Measurements from ENCODE around the gene IMMT.
A peak's percentile ranks its signal among the peaks of the same experiment; 100 is the strongest.
"Not testable (repeated sequence)": the region's sequence is repeated elsewhere in the genome, so short reads cannot be mapped to it uniquely, and the experiment has no call there.

IMMT gene

DNA sequence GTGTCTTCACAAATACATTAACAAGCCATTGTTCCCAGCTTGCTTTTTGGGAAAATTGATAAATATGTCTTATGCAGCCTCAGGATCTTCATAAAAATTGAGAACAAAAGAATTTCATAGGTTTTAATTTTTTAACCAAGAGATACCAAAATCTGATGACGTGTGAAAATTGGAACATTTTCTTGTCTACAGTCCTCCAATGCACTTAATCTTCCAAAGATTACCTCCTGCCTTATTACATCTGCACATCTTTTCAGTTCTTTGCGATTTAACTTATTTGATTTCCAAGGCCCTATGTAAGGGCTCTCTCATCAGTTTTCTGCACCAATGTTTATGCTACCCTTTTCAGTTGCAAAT is 7.1 kb upstream of the IMMT start:
- no peak overlapping the region for H3K9ac ChIP-seq (ENCODE audit: low read length in 5 of 5)
- H3K27me3 ChIP-seq (ENCODE audit: control insufficient read depth in 5 of 5, insufficient read depth in 4 of 5, low read length in 5 of 5) = no peaks in the 10 kb centered on the region
- peaks cover 5 to 14% (median 12%) of the 10 kb centered on the region in 5 donors for H3K36me3 ChIP-seq (ENCODE audit: control insufficient read depth in 5 of 5, insufficient read depth in 5 of 5, low read length in 5 of 5)
- H3K4me1 ChIP-seq (ENCODE audit: control insufficient read depth in 5 of 5, insufficient read depth in 5 of 5, low read length in 5 of 5) = peaks cover 0 to 20% (median 17%) of the 10 kb centered on the region in 5 donors
- H3K4me3 ChIP-seq (ENCODE audit: low read depth in 1 of 5, low read length in 5 of 5) = no peak overlapping the region
- H3K9me3 ChIP-seq (ENCODE audit: control insufficient read depth in 5 of 5, low read length in 5 of 5) = no peaks in the 10 kb centered on the region
- no peak overlapping the region for H3K27ac ChIP-seq (ENCODE audit: low read depth, low read length)

- H3K27ac ChIP-seq (ENCODE audit: low read depth, low read length) = peak overlapping the region; percentile 0
- H3K4me1 ChIP-seq (ENCODE audit: control insufficient read depth in 5 of 5, insufficient read depth in 5 of 5, low read length in 5 of 5) = peaks cover 0 to 20% (median 17%) of the 10 kb centered on the region in 5 donors
- H3K9ac ChIP-seq (ENCODE audit: low read length in 5 of 5) = peak overlapping the region in 1 of 5 donors; percentile 38
- no peak overlapping the region for H3K4me3 ChIP-seq (ENCODE audit: low read depth in 1 of 5, low read length in 5 of 5)
- no peaks in the 10 kb centered on the region for H3K9me3 ChIP-seq (ENCODE audit: control insufficient read depth in 5 of 5, low read length in 5 of 5)
- no peaks in the 10 kb centered on the region for H3K27me3 ChIP-seq (ENCODE audit: control insufficient read depth in 5 of 5, insufficient read depth in 4 of 5, low read length in 5 of 5)
- H3K36me3 ChIP-seq (ENCODE audit: control insufficient read depth in 5 of 5, insufficient read depth in 5 of 5, low read length in 5 of 5) = peaks cover 2 to 9% (median 7%) of the 10 kb centered on the region in 5 donors
Measured at GRCh38 chr2:86201671-86202335, 6.5 kb upstream of the IMMT start.

DNA sequence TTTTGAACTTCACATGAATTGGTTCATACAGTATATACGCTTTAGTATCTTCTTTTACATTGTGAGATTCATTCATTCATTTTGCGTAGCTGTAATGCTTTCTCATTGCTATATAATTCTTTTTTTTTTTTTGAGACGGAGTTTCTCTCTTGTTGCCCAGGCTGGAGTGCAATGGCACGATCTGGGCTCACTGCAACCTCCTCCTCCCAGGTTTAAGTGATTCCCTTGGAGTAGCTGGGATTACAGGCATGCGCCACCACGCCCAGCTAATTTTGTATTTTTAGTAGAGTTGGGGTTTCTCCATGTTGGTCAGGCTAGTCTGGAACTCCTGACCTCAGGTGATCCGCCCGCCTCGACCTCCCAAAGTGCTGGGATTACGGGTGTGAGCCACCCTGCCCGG is 5.3 kb upstream of the IMMT start:
- Histone ChIP-seq H3K4me1 (ENCODE audit: control insufficient read depth in 5 of 5, insufficient read depth in 5 of 5, low read length in 5 of 5) (peaks cover 0 to 25% (median 24%) of the 10 kb centered on the region in 5 donors), H3K4me3 (ENCODE audit: low read depth in 1 of 5, low read length in 5 of 5) (peak overlapping the region in 1 of 5 donors; percentile 76), H3K9ac (ENCODE audit: low read length in 5 of 5) (peak overlapping the region in 1 of 5 donors; percentile 96)
- not testable (repeated sequence) for H3K9me3 ChIP-seq (ENCODE audit: control insufficient read depth in 5 of 5, low read length in 5 of 5); H3K36me3 ChIP-seq (ENCODE audit: control insufficient read depth in 5 of 5, insufficient read depth in 5 of 5, low read length in 5 of 5); H3K27me3 ChIP-seq (ENCODE audit: control insufficient read depth in 5 of 5, insufficient read depth in 4 of 5, low read length in 5 of 5); H3K27ac ChIP-seq (ENCODE audit: low read depth, low read length)

DNA sequence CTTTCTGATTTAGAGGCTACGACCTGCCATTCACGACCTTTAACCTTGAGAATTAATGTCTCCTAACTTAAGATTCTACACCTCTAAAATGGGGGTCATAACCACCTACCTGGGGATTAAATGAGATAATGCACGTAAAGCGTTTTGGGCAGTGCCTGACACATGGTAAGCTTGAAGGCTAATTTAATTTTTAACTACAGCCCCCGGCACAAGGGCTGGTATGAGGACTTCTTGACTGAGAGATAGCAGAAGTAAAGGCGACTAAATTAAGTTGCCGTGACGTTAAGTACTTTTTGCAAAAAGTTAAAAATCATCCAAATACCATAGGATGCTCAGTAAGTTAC is 4.5 kb upstream of the IMMT start:
- peaks cover 0 to 27% (median 25%) of the 10 kb centered on the region in 5 donors for H3K4me1 ChIP-seq (ENCODE audit: control insufficient read depth in 5 of 5, insufficient read depth in 5 of 5, low read length in 5 of 5)

DNA sequence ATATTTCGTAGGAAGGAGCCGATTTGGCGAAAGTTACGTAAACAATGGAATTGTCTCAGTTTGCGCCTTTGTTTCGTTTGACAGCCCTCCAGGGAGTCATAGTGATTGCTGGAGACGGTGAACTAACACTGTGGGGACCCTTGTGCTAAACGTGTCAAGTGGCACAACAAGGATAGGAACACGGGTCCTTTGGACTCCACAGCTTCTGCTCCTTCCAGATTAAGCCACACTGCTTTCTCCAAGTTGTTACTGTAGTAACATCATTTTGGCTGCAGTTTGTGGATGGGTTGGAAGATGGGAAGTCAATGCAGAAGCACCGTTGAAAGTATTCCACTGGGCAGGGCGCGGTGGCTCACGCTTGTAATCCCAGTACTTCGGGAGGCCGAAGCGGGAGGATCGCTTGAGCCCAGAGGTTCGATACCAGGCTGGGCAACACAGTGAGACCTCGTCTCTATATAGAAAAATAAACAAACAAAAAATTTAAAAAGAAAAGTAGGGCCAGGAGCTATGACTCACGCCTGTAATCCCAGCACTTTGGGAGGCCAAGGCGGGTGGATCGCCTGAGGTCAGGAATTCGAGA is 636 bp upstream of the IMMT start:
- Histone ChIP-seq H3K4me3 (ENCODE audit: low read depth in 1 of 5, low read length in 5 of 5) (peak overlapping the region; percentile 81 to 96 (median 94)), H3K27ac (ENCODE audit: low read depth, low read length) (peak overlapping the region; percentile 97), H3K36me3 (ENCODE audit: control insufficient read depth in 5 of 5, insufficient read depth in 5 of 5, low read length in 5 of 5) (peaks cover 0 to 3% (median 0%) of the 10 kb centered on the region in 5 donors), H3K9me3 (ENCODE audit: control insufficient read depth in 5 of 5, low read length in 5 of 5) (no peaks in the 10 kb centered on the region), H3K27me3 (ENCODE audit: control insufficient read depth in 5 of 5, insufficient read depth in 4 of 5, low read length in 5 of 5) (no peaks in the 10 kb centered on the region), H3K4me1 (ENCODE audit: control insufficient read depth in 5 of 5, insufficient read depth in 5 of 5, low read length in 5 of 5) (peaks cover 8 to 49% (median 45%) of the 10 kb centered on the region in 5 donors), H3K9ac (ENCODE audit: low read length in 5 of 5) (peak overlapping the region; percentile 10 to 92 (median 91))

More for the DNA sequence above, 4.5 kb upstream of the IMMT start:
- H3K36me3 ChIP-seq (ENCODE audit: control insufficient read depth in 5 of 5, insufficient read depth in 5 of 5, low read length in 5 of 5) = peaks cover 0 to 3% (median 0%) of the 10 kb centered on the region in 5 donors
- H3K4me3 ChIP-seq (ENCODE audit: low read depth in 1 of 5, low read length in 5 of 5) = peak overlapping the region; percentile 76 to 100 (median 99)
- peak overlapping the region; percentile 69 for H3K27ac ChIP-seq (ENCODE audit: low read depth, low read length)
- no peaks in the 10 kb centered on the region for H3K27me3 ChIP-seq (ENCODE audit: control insufficient read depth in 5 of 5, insufficient read depth in 4 of 5, low read length in 5 of 5)
- H3K9me3 ChIP-seq (ENCODE audit: control insufficient read depth in 5 of 5, low read length in 5 of 5) = no peaks in the 10 kb centered on the region
- peak overlapping the region; percentile 64 to 96 (median 93) for H3K9ac ChIP-seq (ENCODE audit: low read length in 5 of 5)

DNA sequence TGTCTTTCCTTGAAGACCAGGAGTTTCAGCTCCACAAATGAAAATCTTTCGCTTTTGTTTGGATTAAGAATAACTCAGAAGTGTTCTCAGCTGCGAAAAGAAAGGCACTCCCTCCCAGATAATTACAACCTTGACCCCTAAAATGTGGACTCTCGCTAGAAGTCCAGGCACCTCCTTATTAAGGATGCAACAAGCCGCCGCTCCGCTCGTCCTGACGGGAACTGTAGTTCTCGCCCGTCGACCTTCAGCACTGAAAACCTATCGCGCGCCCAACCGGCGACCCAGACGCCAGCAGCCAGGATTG is 559 bp downstream of the IMMT start:
- Histone ChIP-seq H3K27ac (ENCODE audit: low read depth, low read length) (peak overlapping the region; percentile 97), H3K4me1 (ENCODE audit: control insufficient read depth in 5 of 5, insufficient read depth in 5 of 5, low read length in 5 of 5) (peaks cover 8 to 44% (median 38%) of the 10 kb centered on the region in 5 donors), H3K4me3 (ENCODE audit: low read depth in 1 of 5, low read length in 5 of 5) (peak overlapping the region; percentile 81 to 95 (median 93)), H3K9me3 (ENCODE audit: control insufficient read depth in 5 of 5, low read length in 5 of 5) (no peaks in the 10 kb centered on the region), H3K27me3 (ENCODE audit: control insufficient read depth in 5 of 5, insufficient read depth in 4 of 5, low read length in 5 of 5) (no peaks in the 10 kb centered on the region), H3K9ac (ENCODE audit: low read length in 5 of 5) (peak overlapping the region in 4 of 5 donors; percentile 72 to 92 (median 83)), H3K36me3 (ENCODE audit: control insufficient read depth in 5 of 5, insufficient read depth in 5 of 5, low read length in 5 of 5) (peaks cover 0 to 7% (median 3%) of the 10 kb centered on the region in 5 donors)

- H3K4me1 ChIP-seq (ENCODE audit: control insufficient read depth in 5 of 5, insufficient read depth in 5 of 5, low read length in 5 of 5) = peaks cover 8 to 43% (median 34%) of the 10 kb centered on the region in 5 donors
- peaks cover 0 to 7% (median 3%) of the 10 kb centered on the region in 5 donors for H3K36me3 ChIP-seq (ENCODE audit: control insufficient read depth in 5 of 5, insufficient read depth in 5 of 5, low read length in 5 of 5)
- H3K4me3 ChIP-seq (ENCODE audit: low read depth in 1 of 5, low read length in 5 of 5) = peak overlapping the region; percentile 81 to 95 (median 93)
- H3K9ac ChIP-seq (ENCODE audit: low read length in 5 of 5) = peak overlapping the region in 3 of 5 donors; percentile 72 to 92 (median 79)
- H3K27me3 ChIP-seq (ENCODE audit: control insufficient read depth in 5 of 5, insufficient read depth in 4 of 5, low read length in 5 of 5) = no peaks in the 10 kb centered on the region
- peak overlapping the region; percentile 97 for H3K27ac ChIP-seq (ENCODE audit: low read depth, low read length)
- no peaks in the 10 kb centered on the region for H3K9me3 ChIP-seq (ENCODE audit: control insufficient read depth in 5 of 5, low read length in 5 of 5)
Measured at GRCh38 chr2:86193901-86194567, 1.2 kb downstream of the IMMT start.

GRCh38 chr2:86189782-86190416 is 5.4 kb downstream of the IMMT start:
- Histone ChIP-seq H3K27me3 (ENCODE audit: control insufficient read depth in 5 of 5, insufficient read depth in 4 of 5, low read length in 5 of 5) (no peaks in the 10 kb centered on the region), H3K4me3 (ENCODE audit: low read depth in 1 of 5, low read length in 5 of 5) (no peak overlapping the region), H3K9me3 (ENCODE audit: control insufficient read depth in 5 of 5, low read length in 5 of 5) (no peaks in the 10 kb centered on the region), H3K9ac (ENCODE audit: low read length in 5 of 5) (no peak overlapping the region), H3K27ac (ENCODE audit: low read depth, low read length) (no peak overlapping the region), H3K4me1 (ENCODE audit: control insufficient read depth in 5 of 5, insufficient read depth in 5 of 5, low read length in 5 of 5) (peaks cover 8 to 39% (median 38%) of the 10 kb centered on the region in 5 donors), H3K36me3 (ENCODE audit: control insufficient read depth in 5 of 5, insufficient read depth in 5 of 5, low read length in 5 of 5) (peaks cover 0 to 8% (median 3%) of the 10 kb centered on the region in 5 donors)

DNA sequence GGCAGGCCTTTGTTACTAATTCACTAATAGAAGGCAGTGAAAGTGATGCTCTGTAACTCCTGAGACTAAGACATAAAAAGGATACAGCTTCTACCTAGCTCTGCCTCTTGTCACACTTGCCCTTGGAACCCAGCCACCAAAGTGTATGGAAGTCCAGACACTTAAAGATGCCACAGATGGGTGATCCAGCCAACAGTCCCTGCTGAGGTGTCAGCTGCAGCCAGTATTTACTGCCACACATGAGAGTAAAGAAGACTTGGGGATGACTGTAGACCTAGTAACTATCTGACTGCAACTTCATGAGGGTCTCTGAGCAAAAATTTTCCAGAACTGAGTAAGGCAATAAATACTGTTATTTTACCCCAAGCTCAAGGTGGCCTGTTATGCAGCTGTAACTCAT is 8.8 kb downstream of the IMMT start:
- Histone ChIP-seq H3K9me3 (ENCODE audit: control insufficient read depth in 5 of 5, low read length in 5 of 5) (no peaks in the 10 kb centered on the region), H3K4me3 (ENCODE audit: low read depth in 1 of 5, low read length in 5 of 5) (no peak overlapping the region), H3K27me3 (ENCODE audit: control insufficient read depth in 5 of 5, insufficient read depth in 4 of 5, low read length in 5 of 5) (no peaks in the 10 kb centered on the region), H3K4me1 (ENCODE audit: control insufficient read depth in 5 of 5, insufficient read depth in 5 of 5, low read length in 5 of 5) (peaks cover 0 to 30% (median 27%) of the 10 kb centered on the region in 5 donors), H3K9ac (ENCODE audit: low read length in 5 of 5) (peak overlapping the region in 1 of 5 donors; percentile 23), H3K36me3 (ENCODE audit: control insufficient read depth in 5 of 5, insufficient read depth in 5 of 5, low read length in 5 of 5) (peaks cover 0 to 8% (median 3%) of the 10 kb centered on the region in 5 donors), H3K27ac (ENCODE audit: low read depth, low read length) (no peak overlapping the region)

All from subcutaneous abdominal adipose tissue (tissue), 5 donors.